SK-N-SH treated with all-trans-retinoic acid at 6 μM for 48 hours (cell line): ENCODE measurements around the gene ANGPT4.

Experiments used
- ATAC-seq: fragments of 200-7000 bp; cut with Tn5 transposase; 3 replicates; pipeline ENCODE4 v1.9.1; 2020; ENCODE audit warnings: mild to moderate bottlenecking, moderate library complexity
- ARNTL ChIP-seq: fragments of 450-650 bp; formaldehyde crosslinking; IDR thresholded peaks from 2 replicates; pipeline ENCODE4 v1.5.0; 2020; ENCODE audit warnings: low read depth, mild to moderate bottlenecking, moderate library complexity, borderline replicate concordance
- BACH2 ChIP-seq: fragments of 250-450 bp; sonication (Bioruptor Pico); IDR thresholded peaks from 2 replicates; pipeline ENCODE4 v1.9.0; 2021; ENCODE audit warnings: mild to moderate bottlenecking, borderline replicate concordance
- CSDC2 ChIP-seq: fragments of 250-450 bp; sonication (Bioruptor Pico); IDR thresholded peaks from 2 replicates; pipeline ENCODE4 v1.5.0; 2020; ENCODE audit warnings: mild to moderate bottlenecking, moderate library complexity
- ESRRG ChIP-seq: fragments of 250-450 bp; sonication (Bioruptor Pico); IDR thresholded peaks from 2 replicates; pipeline ENCODE4 v1.6.1; 2021; ENCODE audit warnings: mild to moderate bottlenecking
- GLIS3 ChIP-seq: fragments of 250-450 bp; sonication (Bioruptor Pico); IDR thresholded peaks from 2 replicates; pipeline ENCODE4 v1.5.0; 2020; ENCODE audit warnings: mild to moderate bottlenecking, moderate library complexity
- ISL1 ChIP-seq: fragments of 250-450 bp; sonication (Bioruptor Pico); IDR thresholded peaks from 2 replicates; pipeline ENCODE4 v2.1.2; 2022; ENCODE audit warnings: mild to moderate bottlenecking, moderate library complexity
- OSR1 ChIP-seq: fragments of 250-450 bp; sonication (Bioruptor Pico); IDR thresholded peaks from 2 replicates; pipeline ENCODE4 v1.8.0; 2022; ENCODE audit warnings: moderate library complexity, mild to moderate bottlenecking, inconsistent platforms
- PPARA ChIP-seq: fragments of 250-450 bp; sonication (Bioruptor Pico); IDR thresholded peaks from 2 replicates; pipeline ENCODE4 v1.5.0; 2020; ENCODE audit warnings: mild to moderate bottlenecking, borderline replicate concordance
- RARB ChIP-seq: fragments of 250-450 bp; sonication (Bioruptor Pico); IDR thresholded peaks from 2 replicates; pipeline ENCODE4 v1.8.0; 2021; ENCODE audit warnings: mild to moderate bottlenecking, moderate library complexity
- SNAI2 ChIP-seq: fragments of 250-450 bp; sonication (Bioruptor Pico); IDR thresholded peaks from 2 replicates; pipeline ENCODE4 v1.5.0; 2020; ENCODE audit warnings: mild to moderate bottlenecking, moderate library complexity
- TCF4 ChIP-seq: fragments of 250-450 bp; sonication (Bioruptor Pico); IDR thresholded peaks from 2 replicates; pipeline ENCODE4 v1.8.0; 2021; ENCODE audit warnings: mild to moderate bottlenecking, moderate library complexity, borderline replicate concordance
- TOX ChIP-seq: fragments of 250-450 bp; sonication (Bioruptor Pico); IDR thresholded peaks from 2 replicates; pipeline ENCODE4 v1.8.0; 2021; ENCODE audit warnings: mild to moderate bottlenecking, moderate library complexity, borderline replicate concordance
- ZC3H10 ChIP-seq: fragments of 250-450 bp; sonication (Bioruptor Pico); IDR thresholded peaks from 2 replicates; pipeline ENCODE4 v1.5.1; 2021; ENCODE audit warnings: mild to moderate bottlenecking, moderate library complexity
- ZFP3 ChIP-seq: fragments of 250-450 bp; sonication (Bioruptor Pico); IDR thresholded peaks from 2 replicates; pipeline ENCODE4 v1.5.0; 2020; ENCODE audit warnings: mild to moderate bottlenecking, moderate library complexity
- ZFP30 ChIP-seq: fragments of 450-650 bp; formaldehyde crosslinking; IDR thresholded peaks from 2 replicates; pipeline ENCODE4 v1.5.0; 2022; ENCODE audit warnings: mild to moderate bottlenecking, moderate library complexity
- ZNF565 ChIP-seq: fragments of 450-650 bp; formaldehyde crosslinking; conservative IDR thresholded peaks from 2 replicates; pipeline ENCODE4 v1.5.0; 2020; ENCODE audit warnings: low read depth, mild to moderate bottlenecking, moderate library complexity
- ZNF70 ChIP-seq: fragments of 450-650 bp; formaldehyde crosslinking; IDR thresholded peaks from 2 replicates; pipeline ENCODE4 v1.5.0; 2020; ENCODE audit warnings: mild to moderate bottlenecking, moderate library complexity
- ZNF8 ChIP-seq: fragments of 450-650 bp; formaldehyde crosslinking; IDR thresholded peaks from 2 replicates; pipeline ENCODE4 v1.5.0; 2020; ENCODE audit warnings: mild to moderate bottlenecking, moderate library complexity
- TF ChIP-seq, protein P1 (sequence below): fragments of 250-450 bp; sonication (Bioruptor Pico); IDR thresholded peaks from 2 replicates; pipeline ENCODE4 v1.8.0; 2020; ENCODE audit warnings: mild to moderate bottlenecking, moderate library complexity, borderline replicate concordance
- TF ChIP-seq, protein P2 (sequence below): fragments of 250-450 bp; sonication (Bioruptor Pico); IDR thresholded peaks from 2 replicates; pipeline ENCODE4 v1.5.1; 2021; ENCODE audit warnings: mild to moderate bottlenecking, moderate library complexity
- TF ChIP-seq, protein P3 (sequence below): fragments of 250-450 bp; sonication (Bioruptor Pico); IDR thresholded peaks from 2 replicates; pipeline ENCODE4 v1.5.0; 2020; ENCODE audit warnings: mild to moderate bottlenecking, moderate library complexity
- TF ChIP-seq, protein P4 (sequence below): fragments of 250-450 bp; sonication (Bioruptor Pico); IDR thresholded peaks from 2 replicates; pipeline ENCODE4 v1.8.0; 2021; ENCODE audit warnings: low read depth, mild to moderate bottlenecking, moderate library complexity, borderline replicate concordance

The ANGPT4 gene

DNA sequence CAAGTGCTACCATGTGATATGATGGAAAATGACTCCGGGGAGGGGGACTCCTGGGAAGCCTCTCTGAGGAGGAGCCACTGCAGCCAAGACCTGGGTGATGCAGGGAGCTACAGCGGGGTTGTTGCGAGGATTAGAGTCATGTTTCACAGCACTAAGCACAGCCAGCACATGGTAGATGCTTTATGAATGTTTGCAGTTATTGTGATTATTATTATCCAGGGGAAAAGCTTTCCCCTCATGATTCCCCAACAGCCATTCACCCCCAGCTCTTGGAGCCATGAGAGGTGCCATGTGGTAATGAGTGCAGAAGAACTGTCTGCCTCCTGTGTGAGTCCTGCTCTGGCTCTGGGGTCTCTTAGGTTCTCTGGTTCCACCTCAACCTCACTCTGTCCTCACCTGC lies 46.1 kb upstream of the ANGPT4 start:
- ATAC-seq: no peak
- no peak for TF ChIP-seq RARB

DNA sequence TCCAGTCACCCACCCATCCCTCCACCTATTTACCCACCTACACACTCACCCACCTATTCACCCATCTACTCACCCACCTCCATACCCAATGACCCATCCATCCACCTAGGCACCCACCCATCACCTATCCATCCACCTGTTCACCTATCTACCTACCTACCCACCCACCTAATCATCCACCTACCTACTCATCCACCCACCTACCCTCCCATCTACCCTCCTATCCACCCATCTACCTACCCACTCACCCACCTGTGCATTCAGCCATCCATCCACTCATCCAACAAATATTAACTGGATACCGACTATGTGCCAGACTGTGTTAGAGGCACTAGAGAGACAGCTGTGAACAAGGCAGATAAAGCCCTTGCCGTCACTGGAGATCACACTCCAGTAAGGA lies 45.6 kb upstream of the ANGPT4 start:
- no peak for TF ChIP-seq ZFP3 (CRISPR knock-in tag)
- no peak for TF ChIP-seq ZNF70
- TF ChIP-seq, protein P1, sequence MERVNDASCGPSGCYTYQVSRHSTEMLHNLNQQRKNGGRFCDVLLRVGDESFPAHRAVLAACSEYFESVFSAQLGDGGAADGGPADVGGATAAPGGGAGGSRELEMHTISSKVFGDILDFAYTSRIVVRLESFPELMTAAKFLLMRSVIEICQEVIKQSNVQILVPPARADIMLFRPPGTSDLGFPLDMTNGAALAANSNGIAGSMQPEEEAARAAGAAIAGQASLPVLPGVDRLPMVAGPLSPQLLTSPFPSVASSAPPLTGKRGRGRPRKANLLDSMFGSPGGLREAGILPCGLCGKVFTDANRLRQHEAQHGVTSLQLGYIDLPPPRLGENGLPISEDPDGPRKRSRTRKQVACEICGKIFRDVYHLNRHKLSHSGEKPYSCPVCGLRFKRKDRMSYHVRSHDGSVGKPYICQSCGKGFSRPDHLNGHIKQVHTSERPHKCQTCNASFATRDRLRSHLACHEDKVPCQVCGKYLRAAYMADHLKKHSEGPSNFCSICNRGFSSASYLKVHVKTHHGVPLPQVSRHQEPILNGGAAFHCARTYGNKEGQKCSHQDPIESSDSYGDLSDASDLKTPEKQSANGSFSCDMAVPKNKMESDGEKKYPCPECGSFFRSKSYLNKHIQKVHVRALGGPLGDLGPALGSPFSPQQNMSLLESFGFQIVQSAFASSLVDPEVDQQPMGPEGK (CRISPR knock-in tag): no peak
- no peak for TF ChIP-seq TCF4 (CRISPR knock-in tag)
- TF ChIP-seq GLIS3 (CRISPR knock-in tag): no peak
- no peak for TF ChIP-seq PPARA (CRISPR knock-in tag)
- TF ChIP-seq RARB: no peak
- TF ChIP-seq ZFP30 (CRISPR knock-in tag): no peak
- no peak for TF ChIP-seq TOX (CRISPR knock-in tag)
- TF ChIP-seq ISL1 (CRISPR knock-in tag): no peak
- TF ChIP-seq ZC3H10 (CRISPR knock-in tag): no peak
- TF ChIP-seq, protein P2, sequence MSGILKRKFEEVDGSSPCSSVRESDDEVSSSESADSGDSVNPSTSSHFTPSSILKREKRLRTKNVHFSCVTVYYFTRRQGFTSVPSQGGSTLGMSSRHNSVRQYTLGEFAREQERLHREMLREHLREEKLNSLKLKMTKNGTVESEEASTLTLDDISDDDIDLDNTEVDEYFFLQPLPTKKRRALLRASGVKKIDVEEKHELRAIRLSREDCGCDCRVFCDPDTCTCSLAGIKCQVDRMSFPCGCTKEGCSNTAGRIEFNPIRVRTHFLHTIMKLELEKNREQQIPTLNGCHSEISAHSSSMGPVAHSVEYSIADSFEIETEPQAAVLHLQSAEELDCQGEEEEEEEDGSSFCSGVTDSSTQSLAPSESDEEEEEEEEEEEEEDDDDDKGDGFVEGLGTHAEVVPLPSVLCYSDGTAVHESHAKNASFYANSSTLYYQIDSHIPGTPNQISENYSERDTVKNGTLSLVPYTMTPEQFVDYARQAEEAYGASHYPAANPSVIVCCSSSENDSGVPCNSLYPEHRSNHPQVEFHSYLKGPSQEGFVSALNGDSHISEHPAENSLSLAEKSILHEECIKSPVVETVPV (CRISPR knock-in tag): no peak
- TF ChIP-seq ARNTL (CRISPR knock-in tag): no peak
- no peak for TF ChIP-seq ESRRG (CRISPR knock-in tag)
- TF ChIP-seq, protein P3, sequence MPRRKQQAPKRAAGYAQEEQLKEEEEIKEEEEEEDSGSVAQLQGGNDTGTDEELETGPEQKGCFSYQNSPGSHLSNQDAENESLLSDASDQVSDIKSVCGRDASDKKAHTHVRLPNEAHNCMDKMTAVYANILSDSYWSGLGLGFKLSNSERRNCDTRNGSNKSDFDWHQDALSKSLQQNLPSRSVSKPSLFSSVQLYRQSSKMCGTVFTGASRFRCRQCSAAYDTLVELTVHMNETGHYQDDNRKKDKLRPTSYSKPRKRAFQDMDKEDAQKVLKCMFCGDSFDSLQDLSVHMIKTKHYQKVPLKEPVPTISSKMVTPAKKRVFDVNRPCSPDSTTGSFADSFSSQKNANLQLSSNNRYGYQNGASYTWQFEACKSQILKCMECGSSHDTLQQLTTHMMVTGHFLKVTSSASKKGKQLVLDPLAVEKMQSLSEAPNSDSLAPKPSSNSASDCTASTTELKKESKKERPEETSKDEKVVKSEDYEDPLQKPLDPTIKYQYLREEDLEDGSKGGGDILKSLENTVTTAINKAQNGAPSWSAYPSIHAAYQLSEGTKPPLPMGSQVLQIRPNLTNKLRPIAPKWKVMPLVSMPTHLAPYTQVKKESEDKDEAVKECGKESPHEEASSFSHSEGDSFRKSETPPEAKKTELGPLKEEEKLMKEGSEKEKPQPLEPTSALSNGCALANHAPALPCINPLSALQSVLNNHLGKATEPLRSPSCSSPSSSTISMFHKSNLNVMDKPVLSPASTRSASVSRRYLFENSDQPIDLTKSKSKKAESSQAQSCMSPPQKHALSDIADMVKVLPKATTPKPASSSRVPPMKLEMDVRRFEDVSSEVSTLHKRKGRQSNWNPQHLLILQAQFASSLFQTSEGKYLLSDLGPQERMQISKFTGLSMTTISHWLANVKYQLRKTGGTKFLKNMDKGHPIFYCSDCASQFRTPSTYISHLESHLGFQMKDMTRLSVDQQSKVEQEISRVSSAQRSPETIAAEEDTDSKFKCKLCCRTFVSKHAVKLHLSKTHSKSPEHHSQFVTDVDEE (CRISPR knock-in tag): no peak
- TF ChIP-seq, protein P4, sequence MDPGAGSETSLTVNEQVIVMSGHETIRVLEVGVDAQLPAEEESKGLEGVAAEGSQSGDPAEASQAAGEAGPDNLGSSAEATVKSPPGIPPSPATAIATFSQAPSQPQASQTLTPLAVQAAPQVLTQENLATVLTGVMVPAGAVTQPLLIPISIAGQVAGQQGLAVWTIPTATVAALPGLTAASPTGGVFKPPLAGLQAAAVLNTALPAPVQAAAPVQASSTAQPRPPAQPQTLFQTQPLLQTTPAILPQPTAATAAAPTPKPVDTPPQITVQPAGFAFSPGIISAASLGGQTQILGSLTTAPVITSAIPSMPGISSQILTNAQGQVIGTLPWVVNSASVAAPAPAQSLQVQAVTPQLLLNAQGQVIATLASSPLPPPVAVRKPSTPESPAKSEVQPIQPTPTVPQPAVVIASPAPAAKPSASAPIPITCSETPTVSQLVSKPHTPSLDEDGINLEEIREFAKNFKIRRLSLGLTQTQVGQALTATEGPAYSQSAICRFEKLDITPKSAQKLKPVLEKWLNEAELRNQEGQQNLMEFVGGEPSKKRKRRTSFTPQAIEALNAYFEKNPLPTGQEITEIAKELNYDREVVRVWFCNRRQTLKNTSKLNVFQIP (CRISPR knock-in tag): no peak
- TF ChIP-seq, all 23 proteins: peak for 0
- ATAC-seq: no peak

DNA sequence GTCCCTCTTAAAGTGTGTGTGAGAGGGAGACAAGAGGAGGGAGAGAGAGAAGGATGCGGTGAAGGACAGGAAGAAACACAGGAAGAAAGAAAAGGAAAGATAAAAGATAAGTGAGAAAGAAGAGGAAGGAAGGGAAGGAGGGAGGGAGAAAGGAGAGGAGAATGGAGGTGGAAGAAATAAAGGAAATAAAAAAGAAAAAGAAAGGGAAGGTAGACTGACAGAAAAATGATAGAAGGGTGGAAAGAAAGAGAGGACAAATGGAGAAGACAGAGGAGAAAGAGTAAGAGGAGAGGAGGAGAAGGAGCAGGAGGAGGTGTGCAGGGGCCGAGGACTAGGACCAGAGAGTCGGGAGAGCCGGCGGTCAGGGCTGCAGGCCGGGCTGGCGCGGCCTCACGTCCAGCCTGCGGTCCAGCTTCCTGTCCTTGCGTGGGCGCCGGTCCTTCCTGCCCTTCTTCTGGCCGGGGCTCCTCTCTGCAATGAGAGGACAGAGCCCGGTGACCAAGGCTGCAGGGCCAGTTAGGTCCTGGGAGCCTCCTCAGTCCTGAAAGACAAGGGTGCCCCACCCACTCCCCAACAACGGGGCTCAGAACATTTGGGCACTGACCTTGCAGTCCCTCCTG lies 44.0 kb upstream of the ANGPT4 start:
- no peak for ATAC-seq
- TF ChIP-seq RARB (no peak), ISL1 (CRISPR knock-in tag) (no peak), BACH2 (CRISPR knock-in tag) (no peak), ZC3H10 (CRISPR knock-in tag) (no peak), ARNTL (CRISPR knock-in tag) (no peak), PPARA (CRISPR knock-in tag) (no peak), CSDC2 (no peak), ZNF70 (no peak), TCF4 (CRISPR knock-in tag) (no peak), ZFP3 (CRISPR knock-in tag) (no peak), OSR1 (CRISPR knock-in tag) (no peak), ZNF565 (CRISPR knock-in tag) (no peak), ZNF8 (CRISPR knock-in tag) (no peak), GLIS3 (CRISPR knock-in tag) (no peak), SNAI2 (CRISPR knock-in tag) (no peak)
- TF ChIP-seq, protein P4 (CRISPR knock-in tag): no peak
- TF ChIP-seq, protein P2 (CRISPR knock-in tag): no peak
- TF ChIP-seq, protein P3 (CRISPR knock-in tag): no peak
